Mucosa of rectum (tissue), 2 donors: Measurements from ENCODE around the gene RASGRP1.

ENCODE experiments used
- H3K27ac ChIP-seq, 2 donors: one replicate each; pipeline ENCODE4 v1.7.0; 2013; ENCODE audit warnings: inconsistent platforms in 2 of 2, low read depth in 2 of 2, low read length in 2 of 2
- H3K27me3 ChIP-seq, 2 donors: one replicate each; pipeline ENCODE4 v1.7.0; 2013; ENCODE audit warnings: low read length in 2 of 2; ENCODE audit not compliant: control insufficient read depth in 2 of 2, insufficient read depth in 2 of 2
- H3K36me3 ChIP-seq, 2 donors: one replicate each; pipeline ENCODE4 v1.7.0; 2013; ENCODE audit warnings: low read length in 2 of 2; ENCODE audit not compliant: control insufficient read depth in 2 of 2, insufficient read depth in 2 of 2
- H3K4me1 ChIP-seq, 2 donors: one replicate each; pipeline ENCODE4 v1.7.0; 2013; ENCODE audit warnings: low read length in 2 of 2, mild to moderate bottlenecking in 1 of 2; ENCODE audit not compliant: control insufficient read depth in 2 of 2, insufficient read depth in 2 of 2
- H3K4me3 ChIP-seq, 2 donors: one replicate each; pipeline ENCODE4 v1.7.0; 2013; ENCODE audit warnings: low read length in 2 of 2
- H3K9ac ChIP-seq, 2 donors: one replicate each; pipeline ENCODE4 v1.7.0; 2013; ENCODE audit warnings: low read length in 2 of 2, low read depth in 1 of 2, mild to moderate bottlenecking in 1 of 2
- H3K9me3 ChIP-seq, 2 donors: one replicate each; pipeline ENCODE4 v1.7.0; 2013; ENCODE audit warnings: low read length in 2 of 2; ENCODE audit not compliant: control insufficient read depth in 2 of 2
- donor health status: healthy.
- donor health status: Normal muscosa, but diverticular disease.

RASGRP1 gene

DNA sequence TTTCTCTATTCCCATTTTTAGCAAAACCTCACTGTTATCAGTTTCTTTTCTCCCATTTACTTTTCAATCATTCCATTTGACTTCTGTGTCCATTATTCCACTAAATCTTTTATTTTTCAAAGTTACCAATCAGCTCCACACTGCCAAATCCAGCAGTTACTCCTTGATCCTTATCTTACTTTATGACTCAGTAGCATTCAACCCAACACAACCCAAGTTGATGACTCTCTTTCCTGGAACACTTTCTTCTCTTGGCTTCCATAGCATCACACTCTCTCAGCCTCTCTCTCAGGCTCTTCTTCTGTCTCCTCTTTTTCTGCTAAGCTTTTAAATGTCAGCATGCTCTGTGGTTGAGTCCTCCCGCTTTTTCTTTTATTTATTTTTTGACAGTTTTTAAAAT lies 36.3 kb downstream of the RASGRP1 start:
- Histone ChIP-seq H3K9ac (no peak overlapping the region), H3K4me1 (no peaks in the 10 kb centered on the region), H3K4me3 (no peak overlapping the region), H3K27ac (no peak overlapping the region), H3K36me3 (no peaks in the 10 kb centered on the region), H3K9me3 (no peaks in the 10 kb centered on the region), H3K27me3 (no peaks in the 10 kb centered on the region)

DNA sequence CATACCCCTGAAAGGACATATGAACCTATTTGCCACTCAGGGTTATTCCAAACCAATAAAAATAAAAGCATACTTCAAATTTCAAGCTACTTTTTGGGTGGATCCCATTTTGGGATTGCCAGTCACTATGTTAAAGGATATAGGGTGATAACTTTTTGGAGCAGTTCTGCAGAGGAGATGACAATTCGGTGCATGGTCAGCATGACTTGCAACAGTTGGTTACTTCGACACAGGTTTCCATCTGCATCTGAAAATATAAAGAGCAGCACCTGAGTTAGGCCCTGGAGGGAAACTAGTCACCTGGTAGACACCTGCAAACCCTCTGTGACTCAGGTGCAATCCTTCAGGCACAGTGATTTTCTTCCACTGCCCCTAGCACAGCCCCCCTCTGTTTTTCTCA lies 38.5 kb downstream of the RASGRP1 start:
- Histone ChIP-seq H3K4me3 (no peak overlapping the region), H3K36me3 (no peaks in the 10 kb centered on the region), H3K4me1 (no peaks in the 10 kb centered on the region), H3K9me3 (no peaks in the 10 kb centered on the region), H3K9ac (no peak overlapping the region), H3K27ac (no peak overlapping the region), H3K27me3 (no peaks in the 10 kb centered on the region)

DNA sequence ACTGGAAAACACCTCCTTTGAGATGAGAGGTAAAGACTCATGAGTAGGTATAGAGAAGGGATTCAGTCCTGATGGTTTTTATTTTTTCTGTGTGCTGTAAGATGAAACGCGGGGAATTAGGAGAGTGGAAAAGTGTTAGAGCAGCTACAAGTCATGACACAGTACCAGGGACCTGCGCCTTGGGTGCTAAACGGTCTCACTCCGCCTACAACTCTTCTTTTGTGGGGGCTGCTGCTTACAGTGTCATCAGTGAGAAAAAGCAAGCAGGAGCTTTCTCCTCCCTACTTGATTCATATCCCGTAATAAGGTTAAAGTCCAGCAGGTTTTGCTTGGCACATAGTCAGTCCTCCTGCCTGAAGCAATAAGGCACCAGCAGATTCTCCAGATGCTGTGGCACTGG lies 39.1 kb downstream of the RASGRP1 start:
- H3K27ac ChIP-seq = no peak overlapping the region

DNA sequence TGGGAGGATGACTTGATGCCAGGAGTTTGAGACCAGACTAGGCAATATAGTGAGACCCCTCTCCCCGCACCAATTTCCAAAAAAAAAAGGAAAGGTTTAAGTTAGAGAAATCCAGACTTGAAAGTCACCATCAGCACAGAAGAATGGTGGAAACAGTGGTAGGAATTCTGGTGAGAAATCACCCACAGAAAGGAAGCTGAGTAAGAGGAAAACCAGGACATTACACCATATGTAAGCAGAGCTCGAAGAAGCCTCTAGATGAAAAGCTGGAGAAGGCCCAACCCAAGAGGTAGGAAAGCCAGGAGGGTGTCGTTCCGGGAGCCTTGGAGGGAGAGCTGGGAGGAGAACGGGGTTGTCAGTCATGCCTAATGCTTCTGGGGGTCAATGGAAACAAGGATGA lies 40.5 kb downstream of the RASGRP1 start:
- no peaks in the 10 kb centered on the region for H3K4me1 ChIP-seq
- H3K27me3 ChIP-seq = no peaks in the 10 kb centered on the region
- H3K9me3 ChIP-seq = no peaks in the 10 kb centered on the region
- no peak overlapping the region for H3K4me3 ChIP-seq
- H3K9ac ChIP-seq = no peak overlapping the region
- H3K36me3 ChIP-seq = no peaks in the 10 kb centered on the region
- H3K27ac ChIP-seq = no peak overlapping the region

More for the DNA sequence above, 39.1 kb downstream of the RASGRP1 start:
- H3K36me3 ChIP-seq = no peaks in the 10 kb centered on the region
- H3K9ac ChIP-seq = no peak overlapping the region
- H3K4me1 ChIP-seq = no peaks in the 10 kb centered on the region
- no peaks in the 10 kb centered on the region for H3K27me3 ChIP-seq
- no peaks in the 10 kb centered on the region for H3K9me3 ChIP-seq
- no peak overlapping the region for H3K4me3 ChIP-seq

DNA sequence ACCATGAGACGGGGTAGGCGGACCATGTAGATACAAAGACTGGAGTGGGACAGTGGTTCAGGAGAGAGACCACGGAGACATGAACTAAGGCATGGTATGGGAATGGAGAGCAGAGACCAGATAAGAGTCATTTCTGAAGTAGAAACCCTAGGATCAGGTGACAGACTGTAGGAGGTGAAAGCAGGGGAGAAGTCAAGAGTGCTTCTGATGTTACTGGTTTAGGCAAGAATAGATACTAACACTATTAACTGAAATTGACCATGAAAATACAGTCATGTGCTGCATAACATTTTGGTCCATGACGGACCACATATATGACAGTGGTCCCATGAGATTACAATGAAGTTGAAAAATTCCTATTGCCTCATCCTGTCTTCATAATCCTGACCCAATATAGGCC lies 41.7 kb downstream of the RASGRP1 start:
- H3K9me3 ChIP-seq = no peaks in the 10 kb centered on the region
- H3K9ac ChIP-seq = no peak overlapping the region
- no peaks in the 10 kb centered on the region for H3K27me3 ChIP-seq
- H3K4me1 ChIP-seq = no peaks in the 10 kb centered on the region
- H3K4me3 ChIP-seq = no peak overlapping the region
- no peak overlapping the region for H3K27ac ChIP-seq
- no peaks in the 10 kb centered on the region for H3K36me3 ChIP-seq

DNA sequence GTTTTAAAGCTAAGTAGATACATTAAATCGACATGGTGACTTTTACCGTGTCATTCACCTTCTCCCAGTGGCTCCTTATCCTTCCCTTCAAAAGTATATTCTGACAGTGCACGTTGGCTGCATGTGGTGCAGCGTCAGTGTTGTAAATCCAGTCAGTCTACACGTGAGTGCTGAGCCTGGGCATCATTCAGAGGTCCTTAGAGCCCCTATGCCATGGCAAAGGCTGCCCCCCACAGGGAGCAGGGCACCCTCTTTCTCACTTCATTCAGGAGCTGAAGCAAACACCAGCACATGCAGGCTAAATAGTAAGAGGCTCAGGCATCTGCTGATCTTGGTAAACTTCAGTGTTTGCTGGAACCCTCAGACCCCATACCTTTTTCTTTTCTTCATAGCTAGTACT lies 43.3 kb downstream of the RASGRP1 start:
- H3K36me3 ChIP-seq = no peaks in the 10 kb centered on the region
- no peaks in the 10 kb centered on the region for H3K4me1 ChIP-seq
- H3K9ac ChIP-seq = no peak overlapping the region
- H3K4me3 ChIP-seq = no peak overlapping the region
- H3K27me3 ChIP-seq = no peaks in the 10 kb centered on the region
- H3K27ac ChIP-seq = no peak overlapping the region
- no peaks in the 10 kb centered on the region for H3K9me3 ChIP-seq

DNA sequence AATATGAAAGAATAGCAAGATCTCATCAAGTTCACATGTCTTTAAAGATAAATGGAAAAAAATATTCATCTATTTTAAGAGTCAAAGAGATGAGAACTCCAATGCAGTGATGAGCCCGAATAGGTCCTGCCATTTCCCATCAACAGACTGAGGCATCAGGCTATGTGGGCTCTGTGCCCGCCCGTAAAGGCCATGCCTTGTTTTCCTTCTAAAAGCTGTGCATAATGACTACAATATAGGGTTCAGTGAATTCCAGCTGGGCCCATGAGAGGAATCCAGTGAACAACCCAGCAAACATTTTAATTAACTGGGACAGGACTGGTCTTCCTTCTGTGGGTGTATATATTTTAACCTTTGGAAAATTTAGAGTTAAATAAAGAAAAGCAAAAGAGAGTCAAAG lies 44.6 kb downstream of the RASGRP1 start:
- Histone ChIP-seq H3K36me3 (no peaks in the 10 kb centered on the region), H3K9ac (no peak overlapping the region), H3K27me3 (no peaks in the 10 kb centered on the region), H3K9me3 (no peaks in the 10 kb centered on the region), H3K27ac (no peak overlapping the region), H3K4me3 (no peak overlapping the region), H3K4me1 (no peaks in the 10 kb centered on the region)

DNA sequence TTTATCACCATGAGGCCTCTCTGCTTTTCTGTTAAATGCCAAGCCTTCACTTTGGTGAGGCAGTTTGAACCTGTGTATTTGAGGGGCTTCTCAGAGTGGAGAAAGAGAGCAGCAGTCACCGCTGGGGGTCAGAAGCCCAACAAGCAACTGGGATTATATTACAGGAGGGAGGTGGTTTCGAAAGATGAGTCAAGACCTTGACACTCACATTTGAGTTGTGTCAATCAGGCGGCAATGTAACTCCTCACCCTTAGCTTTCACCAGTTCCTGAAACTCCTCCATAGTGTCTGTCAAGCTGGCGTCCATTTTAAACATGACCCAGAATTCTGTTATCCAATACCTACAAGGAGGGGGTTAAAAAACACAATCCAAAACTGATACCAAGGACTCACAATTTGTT lies 46.5 kb downstream of the RASGRP1 start:
- H3K9ac ChIP-seq = no peak overlapping the region
- H3K27ac ChIP-seq = no peak overlapping the region
- no peaks in the 10 kb centered on the region for H3K27me3 ChIP-seq
- H3K36me3 ChIP-seq = no peaks in the 10 kb centered on the region
- H3K4me1 ChIP-seq = no peaks in the 10 kb centered on the region
- H3K9me3 ChIP-seq = no peaks in the 10 kb centered on the region
- no peak overlapping the region for H3K4me3 ChIP-seq

DNA sequence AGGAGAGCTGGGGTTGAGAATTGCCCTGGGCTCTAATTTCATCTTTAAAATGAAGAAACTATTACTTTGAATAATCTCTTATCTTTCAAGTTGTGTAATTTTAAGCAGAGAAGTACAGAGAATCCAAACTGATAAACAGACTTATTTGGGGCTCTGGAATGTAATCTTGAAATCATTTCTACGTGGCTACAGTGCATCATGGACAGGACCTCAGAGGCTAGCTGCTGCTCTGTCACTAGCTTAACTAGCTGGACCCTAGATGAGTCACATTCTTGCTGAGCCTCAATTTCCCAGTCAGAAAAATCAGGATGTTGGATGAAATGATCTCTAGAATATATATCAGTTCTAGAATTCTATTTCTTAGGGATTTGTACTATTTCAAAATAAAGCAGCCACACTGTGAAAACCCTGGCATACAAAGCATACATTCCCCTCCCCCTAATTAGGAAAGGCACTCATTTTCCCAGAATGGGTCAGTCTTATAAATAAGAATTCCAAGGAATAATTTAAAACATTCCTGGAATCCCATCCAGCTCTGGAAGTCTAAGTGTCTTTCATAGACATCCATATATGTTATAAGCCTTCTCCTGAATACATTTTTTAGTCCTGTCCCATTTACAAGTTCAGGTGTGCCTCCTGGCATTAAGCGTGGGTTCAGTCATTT lies 47.2 kb downstream of the RASGRP1 start:
- Histone ChIP-seq H3K4me3 (no peak overlapping the region), H3K36me3 (no peaks in the 10 kb centered on the region), H3K9ac (no peak overlapping the region), H3K27me3 (no peaks in the 10 kb centered on the region), H3K9me3 (no peaks in the 10 kb centered on the region), H3K27ac (no peak overlapping the region), H3K4me1 (no peaks in the 10 kb centered on the region)

DNA sequence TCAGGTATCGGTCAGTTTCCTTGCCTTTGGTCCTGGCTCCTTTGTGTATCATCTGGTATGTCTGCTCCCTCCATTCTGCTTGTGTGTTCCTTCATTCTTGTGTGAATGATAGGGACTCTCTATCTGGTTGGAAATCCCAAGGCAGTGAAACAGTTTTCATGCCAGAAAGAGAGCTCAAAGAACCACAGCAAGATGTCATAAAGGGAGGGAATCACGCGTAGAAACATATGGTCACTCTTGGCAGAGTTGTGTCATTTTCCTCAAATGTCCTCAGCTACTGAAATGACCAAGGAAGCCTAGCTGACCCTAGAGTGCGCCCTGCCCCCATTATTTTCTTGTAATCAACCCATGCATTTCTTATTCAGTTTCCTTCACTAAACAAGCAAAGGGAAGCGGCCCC lies 48.0 kb downstream of the RASGRP1 start:
- Histone ChIP-seq H3K27me3 (no peaks in the 10 kb centered on the region), H3K27ac (no peak overlapping the region), H3K9me3 (no peaks in the 10 kb centered on the region), H3K36me3 (no peaks in the 10 kb centered on the region), H3K4me1 (no peaks in the 10 kb centered on the region), H3K4me3 (no peak overlapping the region), H3K9ac (no peak overlapping the region)

DNA sequence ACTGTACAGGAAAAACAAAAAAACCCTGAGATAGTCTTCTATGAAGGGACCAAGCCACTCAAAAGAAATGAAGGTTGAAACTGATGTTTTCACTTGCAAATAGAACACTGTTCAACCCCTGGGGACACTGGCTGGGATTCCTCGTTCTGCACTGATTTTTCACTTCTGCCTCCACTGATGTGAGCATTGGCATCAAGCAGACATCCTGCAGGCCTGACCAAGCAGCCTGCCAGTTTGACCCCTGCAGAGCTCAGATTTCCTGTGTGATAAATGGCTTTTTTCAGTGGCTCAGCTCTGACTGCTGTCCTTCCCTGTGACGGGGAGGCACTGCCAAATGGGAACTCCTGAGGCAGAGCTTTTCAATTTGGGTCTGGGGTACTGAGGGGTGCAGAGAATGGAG lies 50.0 kb downstream of the RASGRP1 start:
- Histone ChIP-seq H3K36me3 (no peaks in the 10 kb centered on the region), H3K9me3 (no peaks in the 10 kb centered on the region), H3K4me1 (no peaks in the 10 kb centered on the region), H3K27ac (no peak overlapping the region), H3K4me3 (no peak overlapping the region), H3K27me3 (no peaks in the 10 kb centered on the region), H3K9ac (no peak overlapping the region)
